NCI-H69 (cell line): ENCODE data around the gene POTEC.
"Not testable (repeated sequence)": the region's sequence is repeated elsewhere in the genome, so short reads cannot be mapped to it uniquely, and the experiment has no call there.

Experiments used
- DNase-seq: peaks from one replicate; lab custom pipeline; 2025; lab: John Stamatoyannopoulos, UW

Gene POTEC

GRCh38 chr18:14543446-14543964 lies at the start of gene POTEC:
Gene POTEC (minus strand): TSS chr18:14543600. CDS start chr18:14543146, 454 bp downstream.
- DNase-seq: not testable (repeated sequence)

DNA sequence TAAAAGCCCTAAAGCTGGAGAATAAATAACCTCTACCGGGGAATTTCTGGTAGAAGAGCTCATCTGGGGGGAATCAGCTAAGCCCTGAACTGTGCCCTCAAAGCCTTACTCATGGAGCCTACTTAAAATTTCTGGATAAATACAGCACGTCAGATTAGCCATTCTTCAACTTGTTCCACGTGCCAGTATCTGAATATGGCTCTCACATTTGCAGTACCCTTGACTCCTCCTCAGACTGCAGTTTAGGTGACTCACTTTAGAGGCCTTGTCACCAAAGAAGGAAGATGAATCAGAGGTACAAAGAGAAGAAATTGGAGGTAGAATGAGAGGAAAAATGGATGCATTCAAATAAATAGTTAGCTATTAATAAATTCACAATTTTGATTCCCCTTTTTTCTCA lies 34.6 kb upstream of the POTEC start:
- DNase-seq: no peak

DNA sequence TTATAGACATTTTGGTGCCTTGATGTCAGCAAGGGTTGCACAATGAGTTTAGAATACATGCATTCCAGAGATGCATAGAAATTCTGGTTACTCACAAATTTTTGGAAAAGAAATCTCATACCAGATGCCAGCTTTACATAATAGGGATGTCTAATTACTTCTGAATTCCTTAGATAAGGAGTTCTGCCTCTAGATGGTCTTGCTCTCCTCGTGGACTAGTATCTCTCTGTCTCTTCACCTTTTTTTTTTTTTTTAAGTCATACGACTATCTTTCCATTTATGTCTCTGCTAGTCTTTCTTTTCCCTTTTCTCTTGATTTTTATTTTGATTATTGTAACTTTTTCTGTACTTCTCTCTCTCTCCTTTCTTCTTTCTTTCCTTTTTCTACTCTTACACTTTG lies 16.1 kb upstream of the POTEC start:
- DNase-seq: not testable (repeated sequence)

DNA sequence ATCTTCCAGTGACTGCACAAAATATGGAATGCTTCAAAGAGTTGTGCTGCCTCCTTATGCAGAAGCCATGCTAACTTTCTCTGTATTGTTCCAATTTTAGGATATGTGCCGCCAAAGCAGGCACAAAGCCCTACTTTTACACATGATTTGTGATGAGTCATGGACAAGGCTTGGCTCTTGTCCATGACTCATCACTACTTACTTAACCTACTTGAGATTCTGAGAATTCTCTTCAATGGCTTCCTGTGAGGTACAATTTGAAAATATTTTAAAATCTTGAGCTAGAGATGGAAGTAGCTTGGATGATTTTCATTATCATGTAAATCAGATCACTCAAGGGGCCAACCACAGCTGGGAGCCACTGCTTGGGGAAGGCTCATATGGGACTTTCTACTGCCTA lies 11.7 kb downstream of the POTEC start:
- not testable (repeated sequence) for DNase-seq

DNA sequence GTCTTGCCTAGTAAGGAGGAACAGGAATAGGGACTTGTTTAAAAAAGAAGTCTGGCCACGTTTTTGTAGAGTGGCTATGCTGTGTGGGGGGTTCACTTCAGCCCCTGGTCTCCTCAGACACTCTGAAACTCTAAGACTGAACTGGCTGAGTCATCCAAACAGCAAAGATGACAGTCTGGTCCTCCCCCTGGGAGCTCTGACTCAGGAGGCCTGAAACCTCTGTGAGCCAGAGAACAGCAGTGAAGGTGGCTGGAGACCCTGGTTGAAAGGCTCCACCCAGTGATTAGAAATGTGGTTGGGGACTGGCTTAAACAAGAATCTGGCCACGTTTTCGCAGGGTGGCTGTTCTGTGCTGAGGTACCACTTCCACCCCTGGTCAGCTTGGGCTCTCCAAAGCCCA lies 32.7 kb downstream of the POTEC start:
- not testable (repeated sequence) for DNase-seq

GRCh38 chr18:14503691-14504090 lies 39.7 kb downstream of the POTEC start:
- not testable (repeated sequence) for DNase-seq

DNA sequence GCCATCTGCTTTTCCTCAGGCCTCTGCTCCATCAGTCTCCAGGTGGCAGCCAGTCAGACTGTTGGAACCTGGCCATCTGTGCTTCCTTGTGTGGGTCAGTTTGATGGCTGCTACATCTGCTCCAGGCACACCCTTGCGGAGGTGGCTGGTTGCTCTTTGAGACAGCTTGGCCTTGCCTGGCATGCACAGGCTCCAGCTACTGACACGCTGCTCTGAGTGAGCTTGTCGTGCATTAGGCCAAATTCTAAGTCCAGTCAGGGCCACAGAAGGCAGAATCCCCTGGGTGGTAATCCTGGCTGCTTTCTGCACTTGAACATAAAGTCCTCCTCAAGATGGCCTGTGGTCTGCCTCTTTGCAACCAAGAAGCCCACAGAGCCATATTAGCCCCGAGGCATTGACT lies 41.5 kb downstream of the POTEC start:
- DNase-seq: not testable (repeated sequence)

DNA sequence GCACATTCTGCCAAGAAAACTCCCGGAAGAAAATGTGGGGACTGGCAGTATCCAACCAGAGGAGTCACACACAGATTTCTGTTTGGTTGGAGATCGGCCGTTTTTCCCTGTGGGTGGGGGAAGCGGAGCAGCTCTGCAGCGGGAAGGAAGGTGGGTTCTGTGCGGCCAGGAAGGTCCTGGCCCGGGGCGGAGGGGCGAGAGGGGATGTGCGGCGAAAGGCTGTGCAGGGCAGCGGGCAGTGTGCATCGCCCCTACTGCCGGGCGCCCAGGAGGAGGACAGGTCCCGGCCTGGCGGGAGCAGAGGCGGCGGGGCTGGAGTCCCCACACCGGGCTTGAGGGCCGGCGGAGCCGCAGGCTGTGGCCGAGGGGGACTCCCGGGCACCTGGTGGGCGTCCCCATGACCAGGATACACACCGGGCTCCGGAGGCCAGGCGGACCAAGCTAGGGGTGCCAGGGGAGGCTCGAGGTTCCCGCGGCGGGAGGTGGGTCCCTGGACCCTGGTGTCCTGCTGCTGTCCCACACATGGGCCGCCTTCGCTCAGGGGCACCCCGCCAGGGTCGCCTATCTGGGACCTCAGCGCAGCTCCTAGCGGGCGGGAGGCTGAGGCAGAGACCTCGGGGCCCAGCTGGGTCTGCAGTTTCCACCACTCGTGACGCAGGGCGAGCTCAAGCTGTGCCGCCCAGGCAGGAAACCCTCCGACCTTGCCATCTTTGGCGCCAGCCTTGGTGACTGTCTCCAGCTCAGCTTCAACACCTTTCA lies 54.0 kb downstream of the POTEC start:
- not testable (repeated sequence) for DNase-seq

GRCh38 chr18:14488789-14489188 lies 54.6 kb downstream of the POTEC start:
- DNase-seq: not testable (repeated sequence)

DNA sequence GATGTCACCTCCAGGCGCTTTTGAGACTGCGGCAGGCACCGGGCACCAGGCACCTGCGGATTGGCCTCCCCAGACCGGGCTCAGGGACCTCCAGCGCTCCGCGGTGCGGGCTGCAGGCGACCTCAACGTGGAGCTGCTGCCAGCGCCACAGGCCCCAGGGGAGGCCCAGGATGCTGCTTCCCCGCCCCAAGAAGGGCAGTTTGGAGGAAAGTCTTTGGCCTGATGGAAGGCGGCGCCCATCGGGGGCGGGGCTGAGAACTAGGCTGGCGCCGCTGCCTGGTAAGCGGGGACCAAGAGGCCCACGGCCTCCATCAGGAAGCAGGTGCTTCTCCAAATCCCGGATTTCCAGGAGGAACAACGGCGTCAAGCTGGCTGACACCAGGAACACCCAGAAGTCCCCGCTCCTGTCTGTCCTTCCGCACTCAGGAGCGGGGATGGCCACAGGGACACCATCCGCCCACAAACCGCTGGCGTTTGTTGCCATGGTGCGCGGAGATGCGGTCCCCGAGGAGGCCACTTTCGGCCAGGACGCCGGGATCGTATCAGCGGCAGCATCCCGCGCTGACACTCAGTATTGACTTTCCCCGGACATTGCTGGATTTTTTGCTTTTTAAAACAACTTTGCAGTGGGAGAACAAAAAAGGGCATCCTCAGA lies 56.3 kb downstream of the POTEC start:
- DNase-seq: not testable (repeated sequence)

DNA sequence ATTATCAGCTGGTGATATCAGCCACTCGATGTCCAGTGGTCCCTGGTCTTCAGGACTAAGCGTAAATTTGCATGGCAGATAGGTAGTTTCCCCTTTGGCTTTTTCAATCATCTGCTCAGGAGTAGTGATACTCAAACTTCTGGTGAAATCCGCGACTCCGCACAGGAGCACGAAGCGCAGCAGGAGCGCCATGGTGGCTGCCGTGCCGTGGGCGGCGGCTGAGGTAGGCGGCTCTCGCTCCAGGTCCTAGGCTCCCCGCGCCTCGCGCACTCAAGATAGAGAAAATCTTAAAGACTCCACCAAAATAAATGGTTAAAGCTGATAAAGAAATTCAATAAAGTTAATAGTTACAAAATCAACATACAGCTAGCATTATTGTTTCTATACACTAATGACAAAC lies 64.3 kb downstream of the POTEC start:
- not testable (repeated sequence) for DNase-seq

- not testable (repeated sequence) for DNase-seq
Observed at GRCh38 chr18:14475520-14475919, 67.9 kb downstream of the POTEC start.

DNA sequence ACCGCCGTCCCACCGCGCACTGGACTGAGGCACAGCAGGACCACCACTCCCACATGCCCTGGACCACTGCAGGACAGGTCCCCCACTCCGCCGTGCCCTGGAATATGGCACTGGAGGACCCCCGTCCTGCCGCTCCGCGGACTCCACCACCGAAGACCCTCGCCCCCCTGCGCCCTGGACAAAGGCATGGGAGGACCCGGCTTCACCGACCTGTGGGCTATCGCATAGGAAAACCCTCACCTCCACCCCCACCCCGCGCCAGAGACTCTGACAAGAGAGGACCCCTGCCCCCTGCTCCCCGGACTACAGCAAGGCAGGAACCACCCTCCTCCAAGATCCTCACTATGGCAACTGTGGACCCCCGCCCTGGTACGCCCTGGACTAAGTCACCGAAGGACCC lies 68.6 kb downstream of the POTEC start:
- not testable (repeated sequence) for DNase-seq

DNA sequence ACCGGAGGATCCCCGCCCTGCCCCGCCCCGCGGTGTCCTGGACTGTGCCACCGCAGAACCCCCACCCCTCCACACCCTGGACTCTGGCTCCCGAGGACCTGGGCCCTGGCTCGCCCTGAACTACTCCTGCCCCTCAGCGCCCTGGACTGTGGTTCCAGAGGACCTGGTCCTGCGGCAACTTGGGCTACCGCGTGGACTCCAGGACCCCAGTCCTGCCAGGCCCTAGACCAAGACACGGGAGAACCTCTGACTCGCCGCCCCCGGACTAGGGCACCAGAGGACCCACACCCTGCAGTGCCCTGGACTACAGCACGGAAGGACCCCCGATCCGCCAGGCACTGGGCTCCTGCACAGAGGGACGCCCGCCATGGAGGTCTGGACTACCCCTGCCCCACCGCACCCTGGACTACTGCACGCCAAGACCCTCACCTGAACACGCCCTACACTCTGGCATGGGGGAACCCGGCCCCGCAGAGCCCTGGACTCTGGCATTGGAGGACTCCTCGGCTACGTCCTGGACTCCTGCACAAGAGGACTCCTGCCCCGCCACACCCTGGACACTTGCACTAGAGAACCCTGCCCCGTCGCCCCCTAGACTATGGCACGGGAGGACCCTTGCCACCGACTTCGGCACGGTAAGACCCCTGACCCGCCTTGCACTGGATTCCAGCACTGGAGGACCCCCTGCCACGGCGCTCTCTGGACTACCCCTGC lies 69.2 kb downstream of the POTEC start:
- DNase-seq: not testable (repeated sequence)

DNA sequence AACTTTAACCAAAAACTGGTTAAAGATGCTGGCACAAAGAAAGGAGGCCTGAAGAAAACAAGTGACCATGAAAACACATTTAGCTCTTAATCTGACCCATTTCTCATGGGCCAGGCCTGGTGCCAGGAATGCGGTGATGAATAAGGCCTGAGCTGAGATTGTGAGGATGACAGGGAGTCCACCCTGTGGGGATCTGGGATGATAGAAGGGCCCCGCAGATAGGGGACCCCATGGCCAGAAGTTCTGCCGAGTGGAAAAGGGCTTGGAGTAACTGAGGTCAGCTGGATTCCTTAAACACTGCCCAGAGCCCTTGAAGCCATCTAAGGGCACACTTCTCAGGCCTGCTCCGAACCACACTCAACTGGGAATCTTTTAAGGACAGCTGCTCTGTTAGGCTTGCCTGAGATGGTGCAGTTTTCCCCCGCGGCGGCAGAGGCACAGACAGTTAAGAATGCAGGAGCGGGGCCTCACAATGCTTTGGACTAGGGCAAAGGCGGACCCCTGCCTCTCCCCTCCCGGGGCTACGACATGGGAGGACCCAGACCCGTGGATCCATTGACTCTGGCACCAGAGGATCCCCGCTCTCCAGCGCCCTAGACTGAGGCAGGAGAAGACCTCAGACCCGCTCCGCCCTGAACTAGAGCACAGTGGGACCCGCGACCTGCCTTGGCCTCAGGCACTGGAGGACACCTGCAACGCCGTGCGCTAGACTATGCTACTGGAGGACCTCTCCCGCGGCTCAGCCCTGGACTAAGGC lies 70.0 kb downstream of the POTEC start:
- DNase-seq: not testable (repeated sequence)

GRCh38 chr18:14471286-14471685 lies 72.1 kb downstream of the POTEC start:
- not testable (repeated sequence) for DNase-seq

GRCh38 chr18:14470446-14470845 lies 73.0 kb downstream of the POTEC start:
- not testable (repeated sequence) for DNase-seq

DNA sequence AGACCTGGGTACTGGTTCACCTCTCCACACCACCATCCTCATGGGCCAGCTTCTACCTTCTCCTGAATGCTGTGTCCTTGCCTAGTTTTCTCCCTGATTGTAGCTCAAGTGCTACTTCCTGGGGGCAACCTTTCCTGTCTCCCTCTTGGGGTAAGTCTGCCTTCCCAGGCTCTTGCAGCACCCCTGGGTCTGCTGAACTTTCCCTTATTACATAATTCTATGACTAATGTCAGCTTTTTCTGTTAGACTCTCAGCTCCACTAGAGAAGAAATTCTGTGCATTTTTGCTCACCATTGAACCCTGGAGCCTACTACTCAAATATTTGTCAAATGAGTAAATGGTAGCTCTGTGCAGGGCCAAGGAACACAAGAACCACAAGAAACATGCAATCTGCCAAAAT lies 73.4 kb downstream of the POTEC start:
- not testable (repeated sequence) for DNase-seq

DNA sequence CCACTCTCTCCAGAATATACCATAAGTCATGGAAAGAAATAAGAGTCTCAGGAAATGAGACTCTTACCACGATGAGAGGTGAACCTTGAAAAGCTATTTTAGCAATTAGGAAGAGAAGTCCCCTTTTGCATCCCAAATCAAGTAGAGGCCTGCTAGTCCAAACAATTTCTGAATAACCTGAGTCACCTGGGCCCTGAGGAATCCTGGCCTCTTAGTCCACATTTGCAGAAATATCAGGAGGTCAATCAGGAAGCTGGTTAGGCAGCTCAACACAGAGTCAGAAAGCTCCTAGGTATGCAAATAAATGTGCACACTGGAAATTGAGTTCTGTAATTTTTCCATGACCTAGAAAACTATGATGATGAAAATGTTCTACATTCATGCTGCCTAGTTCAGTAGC lies 77.4 kb downstream of the POTEC start:
- DNase-seq: not testable (repeated sequence)
